Measurements from ENCODE around the gene RPL10L. TPM values are rescaled to one million over a fixed set of nuclear protein-coding genes. Genes with fewer than 3 reads are reported as not detected.

The RPL10L gene
- not detected for total RNA-seq

- no peak for DNase-seq
These were observed at the start of gene RPL10L for GRCh38 chr14:46651526-46652144. Gene RPL10L (minus strand): TSS chr14:46651781. CDS start chr14:46651736, 45 bp downstream.

GRCh38 chr14:46691819-46692218 is 40.2 kb upstream of the RPL10L start:
- no peak for DNase-seq

DNA sequence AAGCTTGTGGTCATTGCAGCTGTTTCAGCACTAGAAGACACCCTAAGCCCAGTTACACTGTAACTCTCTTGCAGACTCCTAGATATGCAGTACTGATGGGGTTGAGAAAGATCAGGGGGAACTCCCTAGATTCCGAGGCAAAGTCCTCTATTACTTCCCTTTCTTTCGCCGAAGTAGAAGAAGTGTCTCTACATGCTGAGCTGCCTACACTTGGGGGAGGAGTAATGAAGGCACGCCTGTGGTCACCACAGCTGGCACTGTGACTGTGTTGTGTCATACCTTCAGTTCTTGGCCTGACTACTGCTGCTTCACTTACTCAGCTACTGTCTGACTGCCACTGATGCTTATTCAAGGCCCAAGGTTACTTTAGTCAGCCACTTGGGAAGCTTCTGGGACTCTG is 35.1 kb upstream of the RPL10L start:
- no peak for DNase-seq

GRCh38 chr14:46672128-46672527 is 20.5 kb upstream of the RPL10L start:
- no peak for DNase-seq

- no peak for DNase-seq
These were observed 11.8 kb upstream of the RPL10L start for GRCh38 chr14:46663382-46663781.

- no peak for DNase-seq
These were observed 10.1 kb upstream of the RPL10L start for GRCh38 chr14:46661728-46662127.

- DNase-seq, result no peak
These were observed 1.6 kb upstream of the RPL10L start for GRCh38 chr14:46653031-46653755.

DNA sequence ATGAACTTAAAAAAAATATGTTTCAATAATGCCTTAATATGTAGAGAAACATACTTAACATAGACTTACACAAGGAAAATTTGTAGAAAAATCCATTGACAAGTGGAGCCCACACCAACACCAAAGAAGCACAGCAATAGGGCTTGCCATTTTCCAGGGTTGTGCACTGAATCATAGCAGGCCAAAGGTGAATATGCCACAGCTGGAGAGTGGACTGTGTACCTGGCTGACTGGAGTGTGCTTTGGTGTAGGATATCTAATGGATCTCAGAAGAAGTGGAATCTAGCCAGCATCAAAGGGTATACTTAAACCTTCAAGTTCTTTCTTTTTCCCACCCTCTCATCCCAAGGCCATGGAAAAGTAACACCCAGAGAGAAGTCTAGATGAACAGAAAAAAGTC is 4.8 kb downstream of the RPL10L start:
- no peak for DNase-seq

DNA sequence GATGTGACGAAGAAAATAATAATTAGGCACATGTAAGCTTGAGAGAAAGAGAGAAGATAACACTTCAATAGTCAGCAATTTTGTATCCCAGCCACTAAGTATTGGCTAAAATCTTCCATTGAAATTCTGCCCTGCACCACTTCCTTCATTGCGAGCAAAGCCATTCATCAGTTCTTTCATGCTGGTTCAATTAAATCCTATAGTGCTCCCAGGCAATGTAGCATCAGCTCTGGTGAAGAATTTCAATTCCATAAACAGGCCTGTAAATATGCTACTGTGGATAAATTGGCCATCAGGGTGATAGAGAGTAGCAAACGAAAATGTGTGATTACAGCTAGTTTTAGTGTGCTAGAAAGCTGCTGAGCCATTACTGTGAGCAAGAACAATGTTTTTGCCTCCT is 24.7 kb downstream of the RPL10L start:
- no peak for DNase-seq
